GM23338 (cell line): ENCODE measurements around the gene ZBTB12.

ENCODE experiments used
- CTCF ChIP-seq, 2 experiments: fragments of 200-600 bp in 1 of 2; sonication (generic) in 1 of 2; conservative IDR thresholded peaks; 2 replicates each; pipeline versions ENCODE4 v1.5.1 to v1.6.1; 2016 to 2017; ENCODE audit warnings: antibody characterized with exemption in 2 of 2, low read depth in 2 of 2, mild to moderate bottlenecking in 2 of 2, moderate library complexity in 1 of 2
- EZH2 ChIP-seq: fragments of 200-600 bp; sonication (generic); IDR thresholded peaks from one replicate; pipeline ENCODE4 v1.8.0; 2017; ENCODE audit warnings: antibody characterized with exemption, mild to moderate bottlenecking, low read depth; ENCODE audit not compliant: unreplicated experiment
- POLR2AphosphoS5 ChIP-seq: IDR thresholded peaks from 2 replicates; pipeline ENCODE4 v1.6.1; 2016; ENCODE audit warnings: antibody characterized with exemption, low read depth

GRCh38 chr6:31880616-31881015 lies 21.3 kb downstream of the ZBTB12 start:
- TF ChIP-seq POLR2AphosphoS5 = no peak
- TF ChIP-seq EZH2 = no peak
- no peak for TF ChIP-seq CTCF (conservative IDR thresholded peaks at IDR 0.05; ENCODE audit: low read depth in 2 of 2)
